OCI-LY3 (cell line): Measurements from ENCODE around the gene IFI30.

Experiments
- H2AFZ ChIP-seq: fragments of 200-600, 300-600 bp; shearing (Covaris generic); 2 replicates; pipeline ENCODE4 v1.6.0; 2014; ENCODE audit warnings: antibody characterized with exemption, low read depth, low read length
- H3K27ac ChIP-seq: fragments of 200-600, 300-600 bp; sonication (generic); 2 replicates; pipeline ENCODE4 v1.5.1; 2014; ENCODE audit warnings: mild to moderate bottlenecking, low read length, moderate library complexity, mixed read lengths
- H3K27me3 ChIP-seq: fragments of 200-600, 300-600 bp; sonication (generic); 2 replicates; pipeline ENCODE4 v1.6.1; 2014; ENCODE audit warnings: low read depth, low read length, mixed read lengths
- H3K36me3 ChIP-seq: fragments of 200-600, 300-600 bp; sonication (generic); replicated peaks from 2 replicates; pipeline ENCODE3; 2014; ENCODE audit warnings: low read depth, low read length, mixed read lengths
- H3K4me1 ChIP-seq: fragments of 300-600, 200-600 bp; sonication (generic); 2 replicates; pipeline ENCODE4 v1.6.1; 2014; ENCODE audit warnings: low read length, mixed read lengths
- H3K4me2 ChIP-seq: fragments of 200-600, 300-600 bp; sonication (generic); 2 replicates; pipeline ENCODE4 v1.6.1; 2014; ENCODE audit warnings: low read length, mixed read lengths
- H3K4me3 ChIP-seq: fragments of 300-600, 200-600 bp; sonication (generic); 2 replicates; pipeline ENCODE4 v1.5.1; 2014; ENCODE audit warnings: antibody characterized with exemption, mild to moderate bottlenecking, low read length, moderate library complexity
- H3K79me2 ChIP-seq: fragments of 300-600, 200-600 bp; shearing (Covaris generic); 2 replicates; pipeline ENCODE4 v1.6.1; 2014; ENCODE audit warnings: mild to moderate bottlenecking, low read length, mixed read lengths
- H3K9ac ChIP-seq: fragments of 300-600, 200-600 bp; shearing (Covaris generic); 2 replicates; pipeline ENCODE4 v1.6.0; 2014; ENCODE audit warnings: mild to moderate bottlenecking, low read length, moderate library complexity
- H3K9me3 ChIP-seq: fragments of 200-600, 300-600 bp; shearing (Covaris generic); 2 replicates; pipeline ENCODE4 v1.6.1; 2014; ENCODE audit warnings: low read length, mixed read lengths; ENCODE audit not compliant: insufficient read depth
- H4K20me1 ChIP-seq: fragments of 200-600, 300-600 bp; sonication (generic); 2 replicates; pipeline ENCODE4 v1.6.1; 2016; ENCODE audit warnings: low read length, mixed read lengths; ENCODE audit not compliant: insufficient read depth
- CTCF ChIP-seq: fragments of 200-600, 300-600 bp; sonication (generic); IDR thresholded peaks from 2 replicates; pipeline ENCODE4 v1.5.1; 2014; ENCODE audit warnings: antibody characterized with exemption, low read length, low read depth
- EZH2phosphoT487 ChIP-seq: fragments of 200-600 bp; shearing (Covaris generic); IDR thresholded peaks from 2 replicates; pipeline ENCODE4 v1.6.1; 2018; ENCODE audit warnings: antibody characterized with exemption, mixed run types, low read depth

The IFI30 gene

GRCh38 chr19:18152442-18152816, 21.2 kb upstream of the IFI30 start:
- no peaks in the 10 kb centered on the region for H3K9me3 ChIP-seq
- H3K36me3 ChIP-seq: peaks cover 27% of the 10 kb centered on the region
- H3K4me3 ChIP-seq: peak overlapping the region; percentile 79
- 0 out of 2 replicates have a peak overlapping the region, but pooled peaks have one; percentile 44 for H2AFZ ChIP-seq
- peaks cover 8% of the 10 kb centered on the region; the same call in 1 of the 2 replicates for H4K20me1 ChIP-seq
- no peaks in the 10 kb centered on the region for H3K27me3 ChIP-seq
- H3K27ac ChIP-seq: peak overlapping the region; percentile 89
- TF ChIP-seq CTCF (peak; percentile 92), EZH2phosphoT487 (no peak)
- peak overlapping the region; percentile 90 for H3K9ac ChIP-seq
- H3K4me1 ChIP-seq: peaks cover 15% of the 10 kb centered on the region
- H3K4me2 ChIP-seq: peak overlapping the region; percentile 74
- H3K79me2 ChIP-seq: peaks cover 13% of the 10 kb centered on the region; the same call in 1 of the 2 replicates

- H3K27me3 ChIP-seq: no peaks in the 10 kb centered on the region
- peaks cover 15% of the 10 kb centered on the region for H3K4me1 ChIP-seq
- H3K36me3 ChIP-seq: peaks cover 24% of the 10 kb centered on the region
- H3K9ac ChIP-seq: peak within 1 kb of the TSS; percentile 90
- H4K20me1 ChIP-seq: peaks cover 8% of the 10 kb centered on the region; the same call in 1 of the 2 replicates
- peak within 1 kb of the TSS; percentile 79 for H3K4me3 ChIP-seq
- H3K79me2 ChIP-seq: peaks cover 13% of the 10 kb centered on the region; the same call in 1 of the 2 replicates
- no peaks in the 10 kb centered on the region for H3K9me3 ChIP-seq
- TF ChIP-seq CTCF (no peak), EZH2phosphoT487 (no peak)
- H3K4me2 ChIP-seq: peak within 1 kb of the TSS; percentile 86
- H2AFZ ChIP-seq: peak within 1 kb of the TSS; percentile 44; the same call in 1 of the 2 replicates
- peak within 1 kb of the TSS; percentile 89 for H3K27ac ChIP-seq
Observed at GRCh38 chr19:18152817-18153555, 20.6 kb upstream of the IFI30 start, which contains the start of gene PIK3R2. Gene PIK3R2 (plus strand): TSS chr19:18153163. CDS start chr19:18155880, 2,717 bp downstream.

GRCh38 chr19:18153556-18154134, 20.0 kb upstream of the IFI30 start:
- no peaks in the 10 kb centered on the region for H3K27me3 ChIP-seq
- H3K4me1 ChIP-seq: peaks cover 15% of the 10 kb centered on the region
- peaks cover 24% of the 10 kb centered on the region for H3K36me3 ChIP-seq
- H3K4me3 ChIP-seq: peak overlapping the region; percentile 79
- no peak for TF ChIP-seq CTCF
- TF ChIP-seq EZH2phosphoT487: no peak
- peak overlapping the region; percentile 30 for H3K27ac ChIP-seq
- H3K9me3 ChIP-seq: no peaks in the 10 kb centered on the region
- H2AFZ ChIP-seq: peak overlapping the region; percentile 18; the same call in 1 of the 2 replicates
- peak overlapping the region; percentile 78 for H3K9ac ChIP-seq
- peak overlapping the region; percentile 86 for H3K4me2 ChIP-seq
- peaks cover 8% of the 10 kb centered on the region; the same call in 1 of the 2 replicates for H4K20me1 ChIP-seq
- peaks cover 13% of the 10 kb centered on the region; the same call in 1 of the 2 replicates for H3K79me2 ChIP-seq
